Omental fat pad (tissue), 4 donors: ENCODE results near the gene PTPRD. TPM values are rescaled to one million over a fixed set of nuclear protein-coding genes. Genes with fewer than 3 reads are reported as not detected.
A peak's percentile ranks its signal among the peaks of the same experiment; 100 is the strongest.

Source experiments
- ATAC-seq: fragments of 150-250 bp; one replicate; pipeline ENCODE4 v1.9.1; 2016; ENCODE audit warnings: mild to moderate bottlenecking, moderate library complexity; ENCODE audit not compliant: low FRiP score
- DNase-seq: peaks from one replicate; pipeline ENCODE4 v3.0.0-alpha.2; 2019; ENCODE audit warnings: low spot score
- total RNA-seq, 4 donors: library from RNA; depleted of rRNA; stranded (reverse); fragments of >200 nt; gene quantifications; one replicate each; pipeline ENCODE4 v1.1.0, GENCODE V29; 2016
- TF ChIP-seq, protein P1 (sequence below), 3 donors: fragments of 450-650 bp; IDR thresholded peaks; one replicate each; pipeline ENCODE4 v1.5.1; 2016 to 2017; ENCODE audit warnings: antibody characterized with exemption in 3 of 3, mild to moderate bottlenecking in 3 of 3, moderate library complexity in 2 of 3

Gene PTPRD
- total RNA-seq, 4 donors from 2014 or later = 3.5 to 34.2 (median 11.2) TPM

DNA sequence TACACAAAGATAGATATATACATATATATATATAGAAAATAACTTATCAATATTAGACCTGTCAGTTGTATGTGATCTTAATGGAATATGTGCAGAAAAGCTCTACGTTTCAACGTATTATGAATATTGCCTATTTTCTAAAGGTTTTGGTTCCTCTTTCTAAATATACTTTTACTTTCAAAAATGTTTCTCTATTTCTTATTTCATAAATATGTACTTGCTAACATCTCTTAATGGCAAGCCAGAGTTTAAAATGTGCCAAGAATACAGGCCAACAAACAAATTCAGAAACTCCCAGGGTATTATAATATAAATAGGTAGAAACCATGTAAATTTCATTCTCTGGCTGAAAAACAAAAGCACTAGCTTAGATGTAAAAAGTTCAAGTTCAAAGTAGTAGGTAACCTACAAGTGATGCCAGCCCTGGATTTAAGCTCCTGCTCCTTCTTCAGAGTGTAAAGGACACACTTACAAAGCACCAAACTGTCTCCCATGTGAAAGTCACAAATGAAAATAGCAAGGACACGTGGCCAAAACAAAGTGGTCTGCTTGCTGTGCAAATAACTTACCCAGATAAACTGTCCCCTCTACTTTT lies 2128.1 kb downstream of the PTPRD start:
- TF ChIP-seq, protein P1, sequence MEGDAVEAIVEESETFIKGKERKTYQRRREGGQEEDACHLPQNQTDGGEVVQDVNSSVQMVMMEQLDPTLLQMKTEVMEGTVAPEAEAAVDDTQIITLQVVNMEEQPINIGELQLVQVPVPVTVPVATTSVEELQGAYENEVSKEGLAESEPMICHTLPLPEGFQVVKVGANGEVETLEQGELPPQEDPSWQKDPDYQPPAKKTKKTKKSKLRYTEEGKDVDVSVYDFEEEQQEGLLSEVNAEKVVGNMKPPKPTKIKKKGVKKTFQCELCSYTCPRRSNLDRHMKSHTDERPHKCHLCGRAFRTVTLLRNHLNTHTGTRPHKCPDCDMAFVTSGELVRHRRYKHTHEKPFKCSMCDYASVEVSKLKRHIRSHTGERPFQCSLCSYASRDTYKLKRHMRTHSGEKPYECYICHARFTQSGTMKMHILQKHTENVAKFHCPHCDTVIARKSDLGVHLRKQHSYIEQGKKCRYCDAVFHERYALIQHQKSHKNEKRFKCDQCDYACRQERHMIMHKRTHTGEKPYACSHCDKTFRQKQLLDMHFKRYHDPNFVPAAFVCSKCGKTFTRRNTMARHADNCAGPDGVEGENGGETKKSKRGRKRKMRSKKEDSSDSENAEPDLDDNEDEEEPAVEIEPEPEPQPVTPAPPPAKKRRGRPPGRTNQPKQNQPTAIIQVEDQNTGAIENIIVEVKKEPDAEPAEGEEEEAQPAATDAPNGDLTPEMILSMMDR (IDR thresholded peaks at IDR 0.05) = no peak
- DNase-seq = no peak
- no peak for ATAC-seq

DNA sequence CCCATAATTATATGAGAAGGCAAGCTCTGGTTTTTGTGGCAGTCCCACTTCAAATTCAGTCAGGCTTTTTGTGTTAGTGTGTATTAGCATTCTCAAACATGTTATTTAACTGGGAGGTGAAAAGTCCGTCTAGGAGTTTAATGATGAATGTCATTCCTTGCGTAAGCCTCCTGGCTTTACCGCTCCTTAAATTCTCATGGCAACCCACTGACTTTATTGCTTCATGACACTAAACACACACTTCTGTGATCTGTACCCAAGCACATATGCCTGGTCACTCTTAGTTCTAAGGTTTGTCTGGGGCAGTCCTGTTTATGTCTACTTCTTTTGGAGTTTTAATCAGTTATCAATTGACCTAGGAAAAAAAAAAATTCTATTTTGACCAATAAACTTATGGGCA lies 2135.4 kb downstream of the PTPRD start:
- TF ChIP-seq, protein P1 (IDR thresholded peaks at IDR 0.05) = no peak
- DNase-seq = no peak
- peak; percentile 45 for ATAC-seq

DNA sequence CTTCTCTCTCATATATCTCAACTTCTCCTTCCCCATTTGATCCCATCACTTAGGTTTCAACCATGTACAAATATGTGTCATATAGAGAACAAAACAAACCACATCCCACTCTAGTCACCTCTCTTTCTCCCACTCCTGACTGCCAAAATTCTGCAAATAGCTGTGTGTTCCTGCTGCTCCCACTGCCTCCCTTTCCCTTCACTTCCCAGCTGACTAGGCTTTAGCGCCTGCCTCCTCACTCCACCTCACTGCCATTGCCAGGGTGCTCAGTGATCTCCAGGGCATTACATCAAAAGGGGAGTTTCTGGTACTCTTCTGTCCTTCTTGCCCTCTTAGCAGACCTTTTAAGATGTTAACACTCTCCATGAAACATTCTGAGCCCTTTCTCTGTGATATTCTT lies 2137.9 kb downstream of the PTPRD start:
- ATAC-seq (no peak), DNase-seq (no peak)
- TF ChIP-seq, protein P1 (IDR thresholded peaks at IDR 0.05) = no peak

DNA sequence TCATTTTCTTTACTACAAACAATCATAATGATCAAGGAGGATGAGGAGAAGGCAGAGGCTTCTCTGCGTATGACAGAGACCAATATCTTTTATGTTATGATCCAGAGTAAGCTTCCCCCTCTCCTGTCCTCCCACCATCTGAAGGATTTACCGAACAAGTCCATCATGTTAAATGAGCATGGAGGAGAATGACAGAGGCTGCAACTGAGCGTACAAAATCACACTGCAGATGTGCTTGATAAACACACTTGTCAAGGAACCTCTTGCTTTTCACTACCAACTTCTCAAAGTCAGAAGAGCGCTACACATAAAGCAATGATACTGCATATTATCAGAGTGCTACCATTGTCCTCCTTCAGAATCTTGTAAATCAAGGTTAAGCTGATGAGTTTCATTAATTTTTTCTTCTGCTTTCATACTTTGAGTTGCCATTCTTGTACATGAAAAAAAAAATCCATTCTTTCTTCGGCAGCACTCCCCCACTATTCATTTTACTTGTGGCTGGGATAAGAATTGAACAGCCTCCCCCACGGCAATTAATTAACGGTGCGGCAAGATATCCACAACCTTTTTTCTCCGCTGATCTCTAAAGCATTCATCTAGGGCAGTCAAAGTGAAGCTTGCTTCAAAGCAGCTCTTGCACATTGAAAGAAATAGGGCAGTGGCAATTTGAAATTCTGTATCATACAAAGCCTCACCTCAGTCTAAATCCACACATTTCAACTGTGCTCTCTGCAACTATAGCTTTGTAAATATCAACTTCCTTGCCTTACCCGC lies 2139.4 kb downstream of the PTPRD start:
- ATAC-seq (no peak), DNase-seq (no peak)
- TF ChIP-seq, protein P1 (IDR thresholded peaks at IDR 0.05) = no peak

DNA sequence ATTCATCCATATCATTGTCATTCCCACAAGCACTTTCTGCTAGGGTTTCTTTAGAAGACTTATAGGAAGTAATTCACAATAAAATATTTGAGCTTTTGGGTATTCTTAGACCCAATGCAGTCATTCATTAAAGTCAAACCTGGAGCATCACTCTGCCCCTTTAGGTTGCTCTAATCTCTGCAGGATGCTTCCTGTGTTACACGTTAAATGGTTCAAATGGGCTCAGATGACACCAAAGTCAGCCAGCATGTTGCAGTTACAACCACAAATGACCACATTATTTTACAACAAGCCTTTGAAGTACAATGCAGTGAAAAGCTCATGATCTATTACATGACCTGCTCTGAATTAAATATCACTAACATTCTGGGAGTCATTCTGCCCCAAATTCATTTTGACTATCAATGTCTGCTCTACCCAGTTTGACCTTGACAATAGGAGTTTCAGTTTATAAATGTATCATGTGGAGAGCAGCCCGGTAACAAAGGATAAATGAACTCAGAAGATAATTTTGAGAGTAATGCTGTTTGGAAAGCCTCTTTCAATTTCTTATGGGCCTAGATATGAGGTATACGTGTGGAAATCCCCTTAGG lies 2144.7 kb downstream of the PTPRD start:
- TF ChIP-seq, protein P1 (IDR thresholded peaks at IDR 0.05) = no peak
- no peak for DNase-seq
- no peak for ATAC-seq

DNA sequence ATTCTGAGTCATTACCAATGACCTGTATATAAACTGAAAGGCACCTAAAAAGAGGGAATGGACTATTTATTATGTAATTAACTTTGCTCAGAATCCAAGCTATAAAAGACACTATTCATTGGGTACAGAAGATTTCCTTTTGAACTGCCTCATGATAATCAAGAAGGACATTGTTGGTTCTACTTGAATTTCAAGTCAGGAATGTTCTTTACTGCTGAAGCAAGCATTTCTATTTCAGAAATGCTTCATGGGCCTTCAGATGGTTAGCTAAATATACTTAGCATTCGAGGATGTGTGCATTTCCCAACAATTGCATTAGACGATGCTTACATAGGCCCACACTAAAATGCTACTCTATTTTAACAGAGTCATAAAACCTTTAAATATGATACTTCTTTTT lies 2155.0 kb downstream of the PTPRD start:
- no peak for ATAC-seq
- TF ChIP-seq, protein P1 (IDR thresholded peaks at IDR 0.05) = no peak

More for the DNA sequence above, 2155.0 kb downstream of the PTPRD start:
- no peak for DNase-seq
